Measurements from ENCODE around the gene EVC.
"Not testable (repeated sequence)": the region's sequence is repeated elsewhere in the genome, so short reads cannot be mapped to it uniquely, and the experiment has no call there.

The EVC gene

DNA sequence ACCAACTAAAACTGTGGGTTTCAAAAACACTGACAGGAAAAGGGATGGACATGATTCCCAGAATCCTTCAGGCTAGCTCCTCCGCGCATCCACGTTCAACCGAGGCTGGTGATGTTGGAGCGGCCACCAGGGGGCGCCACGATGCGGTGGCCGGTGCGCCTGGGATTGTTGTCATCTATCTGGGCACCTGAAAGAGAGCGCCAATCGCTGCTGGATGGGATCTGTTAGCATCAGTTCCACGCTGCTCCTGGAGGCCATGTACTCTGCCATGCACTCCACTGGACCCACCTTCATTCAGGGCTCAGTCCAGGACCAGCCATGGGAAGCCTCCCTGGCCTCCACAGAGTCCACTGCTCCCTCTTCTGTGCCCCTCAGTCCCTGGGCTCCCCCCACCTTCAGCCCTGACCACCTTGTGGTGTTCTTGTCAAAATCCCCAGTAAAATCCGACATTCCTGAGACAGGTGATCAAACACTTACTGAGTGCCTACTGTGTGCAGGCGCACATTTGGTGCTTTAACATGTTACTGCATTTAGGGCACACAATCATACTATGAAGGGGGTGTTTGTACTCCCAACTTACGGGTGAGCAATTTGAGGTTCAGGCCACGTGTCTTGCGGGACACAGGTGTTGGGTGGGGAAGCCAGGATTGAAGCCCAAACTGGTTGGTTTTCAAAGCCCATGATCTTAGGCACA is 110.8 kb downstream of the EVC start:
- DNase-seq, result no peak

DNA sequence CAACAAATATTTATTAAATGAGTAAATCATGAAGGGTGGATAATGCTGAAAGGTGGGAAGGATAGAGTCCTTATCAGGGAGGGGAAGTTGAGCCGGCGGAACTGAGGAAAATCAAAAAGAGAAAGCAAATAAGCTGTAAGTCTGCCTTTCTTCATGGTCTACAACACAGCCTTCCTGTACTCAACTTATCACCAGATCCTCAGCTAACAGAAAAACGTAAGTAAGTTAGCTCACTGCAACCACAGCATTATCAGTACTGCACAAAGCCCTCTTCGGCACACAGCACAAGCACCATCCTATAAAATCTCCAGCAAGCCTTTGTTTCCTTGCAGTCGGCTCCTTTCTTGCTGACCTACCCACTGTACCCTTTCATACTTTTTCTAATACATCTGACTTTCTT is 111.6 kb downstream of the EVC start:
- DNase-seq, result no peak

DNA sequence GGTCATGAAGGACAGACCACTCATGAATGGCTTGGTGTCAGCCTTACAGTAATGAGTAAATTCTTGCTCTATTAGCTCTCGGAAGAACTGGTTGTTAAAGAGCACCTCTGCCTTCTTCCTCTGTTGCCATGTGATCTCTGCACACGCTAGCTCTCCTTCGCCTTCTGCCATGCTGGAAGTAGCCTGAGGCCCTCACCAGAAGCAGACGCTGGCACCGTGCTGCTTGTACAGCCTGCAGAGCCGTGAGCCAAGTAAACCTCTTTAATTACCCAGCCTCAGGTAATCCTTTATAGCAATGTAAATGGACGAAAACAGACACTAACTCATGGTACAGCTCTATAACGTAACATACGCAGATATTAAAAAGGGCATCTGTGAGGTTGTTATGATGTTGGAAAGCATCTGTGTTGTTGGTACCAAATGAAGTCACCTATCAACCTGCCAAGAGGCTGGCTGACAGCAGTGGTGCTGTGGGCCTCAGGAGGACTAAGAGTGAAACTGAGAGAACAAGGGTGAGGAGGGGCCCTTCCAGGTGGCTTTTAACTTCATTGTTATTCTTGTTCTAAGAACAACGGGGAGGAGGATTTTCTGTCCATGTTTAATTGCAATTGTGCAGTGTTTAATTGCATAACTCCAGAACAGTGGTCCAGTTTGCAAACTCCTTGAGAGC is 112.7 kb downstream of the EVC start:
- no peak for DNase-seq

DNA sequence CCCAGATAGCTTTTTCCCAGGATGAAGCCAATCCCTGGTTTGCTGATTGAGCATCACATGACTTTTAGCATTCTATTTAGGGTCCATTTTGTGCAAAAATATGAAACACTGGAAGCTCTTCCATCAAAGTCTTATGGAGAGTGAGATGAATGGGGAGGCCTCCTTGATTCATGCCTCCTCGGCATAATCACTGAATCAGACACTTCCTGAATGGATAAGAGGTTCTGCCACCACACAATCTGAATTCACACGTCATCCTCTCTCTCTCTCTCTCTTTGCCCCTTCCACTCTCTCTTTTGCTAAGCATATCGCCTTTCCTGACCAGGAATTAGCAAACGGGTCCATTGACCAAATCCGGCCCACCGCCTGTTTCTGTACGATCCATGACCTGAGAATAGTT is 113.2 kb downstream of the EVC start:
- DNase-seq, result no peak

DNA sequence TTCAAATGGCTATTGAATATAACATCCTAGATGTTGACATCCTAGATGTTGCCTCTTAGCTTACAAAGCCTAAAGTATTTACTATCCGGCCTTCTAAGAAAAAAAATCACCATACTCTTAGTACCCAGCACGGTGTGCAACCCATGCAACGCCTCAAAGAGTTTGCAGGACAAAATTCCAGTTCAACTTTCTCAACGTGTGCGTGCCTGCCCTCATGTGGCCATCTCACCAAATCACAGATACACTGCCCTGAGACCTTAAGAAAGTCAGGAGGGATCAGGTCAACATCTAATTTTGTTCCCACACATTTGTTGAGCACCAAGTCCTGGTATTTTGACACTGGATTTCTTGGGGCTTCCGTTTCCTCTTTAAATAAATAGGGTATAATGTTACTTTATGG is 113.6 kb downstream of the EVC start:
- DNase-seq, result no peak

DNA sequence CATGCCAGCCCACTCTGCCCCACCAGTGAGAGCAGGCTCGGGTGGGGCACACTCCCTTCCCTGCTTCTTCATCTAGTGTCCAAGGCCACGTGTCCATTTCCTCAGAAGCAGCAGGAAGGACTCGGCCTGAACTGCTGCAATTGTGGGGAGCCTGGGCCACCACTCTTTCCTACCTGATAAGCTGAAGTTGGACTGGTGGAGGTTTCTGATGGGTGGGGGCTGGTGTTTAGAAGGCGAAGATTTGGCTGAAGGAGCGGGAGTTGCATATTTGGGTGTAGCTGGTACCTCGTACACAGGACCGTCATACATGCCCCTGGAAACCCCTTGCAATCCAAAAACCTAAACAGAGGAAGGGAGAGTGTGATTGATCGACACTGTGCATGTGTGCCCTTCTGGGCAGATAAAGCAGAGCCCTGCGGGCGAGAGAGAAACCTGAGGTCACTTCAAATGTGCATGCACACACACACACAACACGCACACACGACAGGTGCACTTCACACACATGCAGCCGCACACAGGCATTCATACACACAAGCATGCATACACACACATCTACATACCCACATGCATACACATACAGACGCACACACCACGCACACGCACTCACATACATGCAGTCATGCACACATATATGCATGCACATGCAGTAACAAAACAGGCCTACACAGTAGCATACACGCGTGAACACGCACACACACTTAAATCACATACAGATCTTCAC is 114.5 kb downstream of the EVC start:
- DNase-seq, result no peak

DNA sequence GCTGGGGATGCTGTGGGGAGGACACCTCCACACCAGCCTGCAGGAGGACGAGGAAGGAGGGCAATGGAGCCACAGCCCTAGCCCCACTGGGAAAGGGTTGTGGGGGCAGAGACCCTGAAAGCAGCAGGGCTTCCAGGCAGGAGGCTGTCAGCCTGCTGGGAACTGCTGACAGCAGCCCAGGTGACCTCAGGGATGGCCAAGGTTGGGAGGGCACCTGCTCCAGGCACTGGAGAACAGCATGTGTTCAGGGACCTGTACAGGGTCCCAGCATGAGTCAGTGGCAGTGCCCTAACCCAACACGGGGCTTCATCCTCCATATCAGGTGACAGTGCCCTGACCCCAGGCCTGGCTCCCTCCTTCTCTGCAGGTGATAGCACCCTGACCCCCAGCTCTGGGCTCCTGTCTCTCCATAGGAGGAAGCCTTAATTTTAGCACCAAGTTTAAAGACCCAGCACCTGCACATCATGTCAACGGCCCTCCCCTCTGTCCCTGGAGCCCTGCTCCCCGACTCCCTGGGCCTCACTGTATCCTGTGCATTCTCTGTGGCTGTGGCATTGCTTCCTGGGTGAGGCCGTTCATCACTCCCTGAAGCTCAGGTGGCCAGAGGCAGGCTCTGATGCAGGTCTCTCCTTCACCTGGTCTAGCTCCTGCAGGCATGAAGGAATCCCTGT is 115.6 kb downstream of the EVC start:
- DNase-seq, result no peak

DNA sequence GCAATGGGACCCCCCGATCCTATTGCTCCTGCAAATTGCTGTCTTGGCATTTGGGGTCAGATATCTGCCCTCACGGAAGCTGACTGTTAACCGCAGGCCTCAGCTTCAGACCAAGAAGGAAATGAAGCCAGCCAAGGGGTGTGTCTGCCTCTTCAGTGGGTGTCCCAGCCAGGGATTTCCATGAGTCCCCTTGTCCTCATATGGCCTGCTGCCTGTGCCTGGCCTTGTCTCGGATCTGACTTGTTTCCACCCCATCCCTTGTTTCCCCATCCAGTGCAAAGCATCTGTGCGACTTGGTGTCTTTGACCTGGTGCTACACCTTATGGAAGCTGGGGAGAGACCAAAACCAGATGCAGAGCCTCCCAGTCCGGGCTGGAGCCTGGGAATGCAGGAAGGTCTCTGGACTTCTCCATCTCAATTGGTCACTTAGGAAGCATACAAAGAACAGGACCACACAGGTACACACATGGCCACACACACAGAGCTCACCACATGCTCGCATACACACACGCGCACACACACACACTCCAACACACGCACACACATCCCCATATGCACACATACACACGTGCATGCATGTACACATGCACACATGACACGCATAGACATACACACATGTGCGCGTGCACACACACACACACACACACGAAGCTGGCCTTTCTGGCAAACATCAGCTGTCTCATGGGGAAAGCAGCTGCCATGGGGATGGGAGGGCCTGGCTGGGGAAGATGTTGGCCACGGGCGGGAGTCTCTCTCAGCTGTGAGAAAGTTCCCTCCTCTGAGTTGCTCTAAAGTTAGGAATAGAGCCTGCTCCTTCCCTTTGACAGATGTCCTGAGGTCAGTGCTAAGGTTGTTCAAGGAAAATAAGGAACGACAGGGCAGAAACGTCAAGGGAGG is 116.4 kb downstream of the EVC start:
- DNase-seq, result no peak

DNA sequence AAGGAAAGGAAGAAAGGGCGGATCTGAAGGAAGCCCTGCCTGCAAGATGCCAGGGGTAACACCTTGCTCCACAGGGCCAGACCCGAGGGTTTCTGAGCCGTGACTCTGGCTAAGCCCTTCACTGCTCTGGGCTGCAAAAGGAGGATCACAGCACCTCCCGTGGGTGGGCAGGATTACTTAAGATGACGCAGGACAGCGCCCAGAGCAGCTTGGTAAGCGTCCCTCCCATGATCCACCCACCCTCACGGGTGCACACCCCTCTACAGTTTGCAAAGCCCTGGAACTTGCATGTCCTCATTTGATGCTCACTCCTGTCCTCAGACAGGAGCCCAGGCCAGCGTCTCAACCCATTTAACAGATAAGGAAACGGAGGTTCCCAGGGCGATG is 117.0 kb downstream of the EVC start:
- no peak for DNase-seq

DNA sequence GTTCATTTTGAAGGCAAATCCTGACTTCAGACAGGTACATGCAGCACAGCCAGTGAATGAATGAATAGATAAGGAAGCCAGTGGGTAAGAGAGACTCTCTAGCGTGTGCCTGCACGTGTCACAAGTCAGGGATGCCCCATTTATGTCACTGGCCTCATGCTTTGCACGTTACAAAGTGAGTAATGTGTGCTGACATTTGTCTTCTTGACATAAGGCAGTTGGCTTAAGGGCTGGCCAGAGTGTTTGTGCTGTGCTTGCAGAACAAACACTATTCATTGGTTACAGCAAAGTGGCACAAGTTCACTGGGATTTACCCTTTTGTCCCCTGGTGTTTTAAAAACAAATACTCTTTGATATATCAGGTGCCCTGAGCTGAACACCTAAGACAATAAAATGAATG is 125.9 kb downstream of the EVC start:
- DNase-seq, result no peak

DNA sequence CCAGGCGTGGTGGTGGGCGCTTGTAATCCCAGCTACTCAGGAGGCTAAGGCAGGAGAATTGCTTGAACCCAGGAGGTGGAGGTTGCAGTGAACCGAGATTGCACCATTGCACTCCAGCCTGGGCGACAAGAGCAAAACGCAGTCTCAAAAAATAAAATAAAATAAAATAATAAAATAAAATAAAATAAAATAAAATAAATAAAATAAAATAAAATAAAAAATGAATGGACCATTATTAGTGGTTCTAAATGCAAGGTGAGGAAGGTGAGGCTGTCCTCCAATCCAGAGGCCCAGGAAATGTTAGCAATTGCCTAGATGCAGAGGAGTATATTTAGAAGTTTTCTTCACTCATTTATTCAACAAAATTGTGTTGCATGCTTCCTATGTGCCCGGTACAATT is 126.5 kb downstream of the EVC start:
- DNase-seq, result not testable (repeated sequence)

DNA sequence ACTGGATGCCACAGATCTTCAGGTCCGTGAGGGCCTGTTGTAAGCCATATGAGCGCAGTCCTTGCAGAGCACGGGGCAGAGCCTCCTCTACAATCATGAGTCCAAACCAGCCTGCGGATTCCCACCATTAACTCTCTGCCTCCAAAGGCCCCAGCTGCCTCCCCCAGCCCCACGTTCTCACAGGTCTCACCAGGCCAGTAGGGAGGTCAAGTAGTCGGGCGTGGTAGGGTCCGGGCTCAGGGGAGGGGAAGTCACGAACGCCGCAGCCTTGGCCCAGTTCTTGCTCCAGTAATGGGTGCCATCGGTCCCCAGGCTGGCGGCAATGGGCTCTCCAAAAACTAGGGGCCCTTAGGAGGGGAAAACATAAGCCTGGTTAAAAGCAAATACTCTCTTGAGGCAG is 128.3 kb downstream of the EVC start:
- DNase-seq, result no peak

DNA sequence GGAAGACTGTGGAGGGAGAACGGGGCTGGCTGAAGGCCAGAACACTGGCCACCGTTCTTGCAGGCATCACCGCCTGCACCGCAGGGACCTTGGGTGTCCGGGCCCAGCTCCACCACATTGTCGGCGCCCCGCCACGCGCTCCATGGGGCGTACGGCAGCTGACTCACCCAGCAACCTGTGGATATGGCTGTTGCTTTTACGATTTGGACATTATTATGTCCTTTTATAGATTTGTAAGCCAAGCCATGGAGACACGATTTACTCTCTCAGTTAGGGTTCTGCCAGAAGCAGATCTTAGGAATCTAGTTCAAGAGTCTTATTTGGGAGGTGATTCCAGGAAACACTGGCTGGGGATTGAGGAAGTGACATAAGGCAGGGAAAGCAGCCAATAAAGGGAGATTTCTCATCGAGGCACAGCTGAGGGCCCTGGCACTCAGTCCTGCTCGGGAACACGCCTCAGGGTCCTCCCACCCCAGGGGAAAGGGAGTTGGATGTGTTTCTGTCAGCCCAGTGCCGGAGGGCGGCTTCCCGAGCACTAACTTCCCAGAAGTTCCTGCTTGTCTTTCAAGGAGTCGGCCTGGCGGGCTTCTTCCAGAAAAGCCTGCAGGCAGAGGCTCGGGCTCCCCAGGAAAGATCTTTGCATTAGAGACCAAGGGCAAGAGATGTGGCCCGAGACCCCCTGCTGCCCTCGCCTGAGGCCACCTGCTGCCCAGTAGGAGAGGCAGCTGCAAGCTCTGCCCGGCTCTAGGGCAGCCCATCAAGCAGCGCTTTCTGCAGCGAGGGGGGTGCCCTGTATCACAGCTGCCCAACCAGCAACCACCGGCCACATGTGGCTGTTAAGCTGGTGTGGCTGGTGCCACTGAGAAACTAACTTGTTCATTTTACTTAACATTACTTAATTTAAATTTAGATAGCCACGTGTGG is 129.0 kb downstream of the EVC start:
- DNase-seq, result no peak

DNA sequence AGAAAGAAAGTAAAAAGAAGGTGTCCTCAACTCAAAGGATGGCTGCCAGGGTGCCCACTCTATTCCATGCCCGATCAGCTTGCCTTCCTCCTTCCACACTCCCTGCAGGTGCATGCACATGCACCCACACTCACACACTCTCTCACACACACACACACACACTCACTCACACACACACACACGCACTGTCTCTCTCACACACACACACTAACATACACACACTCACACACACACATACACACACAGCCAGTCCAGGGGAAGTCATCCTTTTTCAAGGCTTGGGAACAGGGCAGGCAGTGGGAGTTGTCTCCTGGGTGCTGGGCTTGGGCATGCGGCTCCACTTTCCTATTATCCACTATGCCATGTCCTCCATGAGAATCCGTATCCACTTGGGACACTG is 131.5 kb downstream of the EVC start:
- DNase-seq, result no peak

DNA sequence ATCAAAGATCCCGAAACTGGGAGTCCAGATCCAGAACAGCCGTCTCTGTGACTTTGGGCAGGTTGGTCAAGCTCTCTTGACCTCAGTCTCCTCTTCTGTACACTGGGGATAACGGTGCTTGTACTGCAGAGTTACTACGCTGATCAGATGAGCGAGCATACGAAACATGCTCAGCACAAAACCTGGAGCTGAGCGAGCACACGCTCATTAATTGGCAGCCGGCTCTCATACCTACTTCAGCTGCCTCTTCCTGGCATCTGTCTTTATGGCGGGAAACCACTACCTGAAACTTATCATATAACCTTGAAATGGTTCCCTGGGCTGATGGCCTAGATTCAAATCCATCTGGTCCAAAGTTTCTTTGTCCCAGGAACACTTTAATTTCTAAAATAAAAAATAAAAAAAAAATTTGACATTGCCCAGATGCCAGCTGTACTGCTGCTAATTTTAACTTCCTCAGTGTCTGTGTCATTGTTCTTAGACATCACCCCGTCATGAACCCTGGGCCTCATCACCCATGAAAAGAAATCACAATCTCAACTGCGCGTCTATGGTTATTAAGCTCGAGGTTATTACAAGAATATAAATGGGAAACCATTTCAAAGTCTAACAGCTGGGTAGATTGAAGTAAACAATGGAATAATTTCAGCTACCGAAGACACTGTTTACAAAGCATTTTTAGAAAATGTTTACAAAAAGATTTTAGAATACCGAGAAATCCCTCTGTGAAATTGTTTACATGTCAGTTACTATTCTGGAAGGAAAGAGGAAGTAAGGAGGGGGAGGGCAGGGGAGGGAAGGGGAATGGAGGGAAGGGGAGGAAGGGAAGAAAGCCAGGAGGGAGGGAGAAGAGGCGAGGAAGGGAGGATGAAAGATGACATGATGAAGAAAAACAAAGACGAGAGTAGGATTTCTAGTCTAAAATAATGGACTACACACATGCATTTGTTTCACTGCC is 132.9 kb downstream of the EVC start:
- no peak for DNase-seq

DNA sequence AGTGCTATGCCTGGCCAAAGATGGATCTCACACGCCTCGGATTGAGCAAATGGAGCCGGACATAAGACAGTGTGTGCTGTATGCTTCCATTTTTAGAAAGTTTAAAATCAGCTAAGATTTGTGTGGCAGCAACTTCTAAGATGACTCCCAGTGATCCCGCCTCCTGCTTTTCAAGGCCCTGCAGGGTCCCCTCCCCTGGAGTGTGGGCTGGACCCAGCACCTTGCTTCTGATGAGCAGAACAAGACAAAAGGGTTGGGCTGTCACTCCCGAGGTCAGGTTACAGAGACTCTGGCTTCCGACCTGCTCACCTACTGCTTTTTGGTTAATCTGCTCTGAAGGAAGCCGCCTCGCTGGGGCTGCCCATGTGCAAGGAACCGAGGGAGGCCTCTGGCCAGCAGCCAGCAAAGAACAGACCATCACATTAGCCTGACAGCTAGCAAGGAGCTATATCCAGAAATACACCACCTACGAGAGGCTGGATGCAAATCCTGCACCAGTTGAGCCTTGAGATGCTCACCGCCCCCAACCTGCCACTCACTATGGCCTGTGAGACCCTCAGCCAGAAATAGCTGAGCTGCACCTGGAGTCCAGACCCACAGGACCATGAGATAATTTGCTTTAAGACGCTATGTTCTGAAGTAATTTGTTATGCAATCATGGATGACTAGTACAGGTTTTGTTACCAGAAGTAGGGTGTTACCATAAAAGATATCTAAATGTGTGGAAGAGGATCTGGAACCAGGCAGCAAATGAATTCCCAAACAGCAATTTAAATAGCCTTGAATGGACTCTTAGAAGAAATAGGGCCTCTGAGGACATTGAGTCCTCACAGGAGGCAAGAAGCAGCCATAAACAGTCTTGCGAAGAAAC is 134.3 kb downstream of the EVC start:
- DNase-seq, result no peak

DNA sequence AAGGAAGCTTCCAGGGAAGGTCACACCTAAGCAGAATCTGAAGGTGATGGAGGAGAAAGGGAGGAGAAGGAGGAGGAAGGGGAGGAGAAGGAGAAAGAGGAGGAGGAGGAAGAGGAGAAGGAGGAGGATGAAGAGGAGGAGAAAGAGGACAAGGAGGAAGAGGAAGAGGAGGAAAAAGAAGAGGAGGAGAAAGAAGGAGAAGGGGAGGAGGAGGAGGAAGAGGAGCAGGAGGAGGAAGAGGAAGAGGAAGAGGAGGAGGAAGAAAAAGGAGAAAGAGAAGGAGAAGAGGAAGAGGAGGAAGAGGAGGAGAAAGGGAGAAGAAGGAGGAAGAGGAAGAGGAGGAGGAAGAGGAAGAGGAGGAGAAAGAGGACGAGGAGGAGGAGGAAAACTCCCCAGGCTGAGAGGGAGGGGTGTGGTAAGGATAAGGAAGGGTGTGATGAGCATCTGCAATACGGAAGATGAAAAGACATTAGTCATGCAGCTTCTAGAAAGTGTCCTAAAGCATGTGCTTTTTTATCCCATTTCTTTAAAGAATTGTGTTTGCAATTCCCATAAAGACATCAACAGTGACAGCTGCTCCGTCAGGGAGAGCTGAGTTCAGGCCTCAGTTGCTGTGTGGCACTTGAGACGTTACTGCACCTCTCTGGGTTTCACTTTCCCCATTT is 140.8 kb downstream of the EVC start:
- DNase-seq, result no peak

DNA sequence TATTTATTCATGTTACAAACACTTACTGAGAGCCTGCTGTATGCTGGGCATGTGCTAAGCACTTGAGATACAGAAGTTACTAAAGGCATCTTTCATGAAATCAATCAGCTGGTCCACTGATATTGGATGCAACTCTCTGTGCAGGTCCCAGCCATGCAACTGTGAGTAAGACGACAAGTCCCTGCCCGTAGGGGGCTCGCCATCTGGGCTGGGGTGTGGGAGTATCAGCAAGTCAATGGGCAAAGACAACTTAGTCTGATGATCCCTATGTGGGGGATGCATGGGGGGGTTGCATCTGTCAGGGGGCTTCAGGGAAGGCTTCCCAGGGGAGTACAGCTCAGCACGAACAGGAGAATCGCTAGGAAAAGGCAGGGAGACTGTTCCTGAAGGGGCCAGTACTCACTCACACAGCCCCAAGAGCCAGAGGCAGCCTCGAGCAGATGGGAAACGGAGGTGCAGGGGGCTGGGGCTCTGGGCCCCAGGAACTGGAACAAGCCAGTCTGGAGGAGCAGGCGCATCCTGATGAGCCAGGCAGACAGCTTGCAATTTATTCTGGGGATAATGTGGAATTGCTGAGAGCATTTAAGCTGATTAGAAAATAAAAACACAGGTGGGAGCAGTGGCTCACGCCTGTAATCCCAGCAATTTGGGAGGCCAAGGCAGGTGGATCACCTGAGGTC is 141.7 kb downstream of the EVC start:
- no peak for DNase-seq
